ENCODE results near the gene EPB41L4B.
A peak's percentile ranks its signal among the peaks of the same experiment; 100 is the strongest.

EPB41L4B gene

DNA sequence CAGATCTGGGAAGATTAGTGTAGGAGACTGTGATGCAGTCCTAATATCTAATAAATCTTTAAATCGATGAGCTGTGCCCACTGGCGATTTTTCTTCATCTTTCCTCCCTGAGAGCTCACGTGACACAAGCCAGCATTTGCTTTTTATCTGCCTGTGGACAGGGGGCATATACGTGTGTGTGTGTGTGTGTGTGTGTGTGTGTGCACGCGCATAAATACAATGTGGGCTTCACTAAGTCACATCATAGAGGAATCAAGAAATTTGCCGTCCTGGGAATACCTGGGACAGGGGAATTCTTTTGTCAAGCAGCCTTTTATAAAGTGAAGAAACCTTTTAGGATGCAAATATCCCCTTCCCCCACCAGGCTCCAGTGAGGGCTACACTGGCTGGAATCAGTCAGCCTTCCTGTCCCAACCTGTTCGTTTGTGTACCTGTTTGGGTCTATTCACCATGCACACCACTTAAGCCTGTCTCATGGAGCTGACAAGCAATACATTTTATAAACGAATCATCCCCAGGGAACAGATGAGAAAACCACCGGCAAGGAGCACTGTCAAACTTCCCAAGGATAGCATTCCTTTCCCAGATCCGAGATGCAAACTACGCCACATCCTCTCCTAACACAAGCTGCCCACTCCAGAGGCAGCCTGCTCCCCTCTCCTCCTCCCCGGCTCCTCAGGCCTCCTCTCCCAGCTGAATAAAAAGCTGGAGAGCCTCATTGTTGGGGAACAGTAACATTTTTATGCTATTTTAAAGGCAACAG, 2.7 kb downstream of the EPB41L4B start:
- peaks cover 38% of the 10 kb centered on the region for H3K4me1 ChIP-seq (ENCODE audit: low read length)
- no peak overlapping the region for H2AFZ ChIP-seq (ENCODE audit: low read depth, low read length)
- peaks cover 45% of the 10 kb centered on the region for H4K20me1 ChIP-seq (ENCODE audit: insufficient read depth, low read length)
- H3K79me2 ChIP-seq (ENCODE audit: low read length) = peaks cover 64% of the 10 kb centered on the region
- no peaks in the 10 kb centered on the region for H3K36me3 ChIP-seq (replicated peaks; ENCODE audit: low read depth, low read length)
- H3K9me3 ChIP-seq (ENCODE audit: insufficient read depth, low read length) = no peaks in the 10 kb centered on the region
- H3K4me3 ChIP-seq (ENCODE audit: low read length) = no peak overlapping the region
- H3K27ac ChIP-seq (ENCODE audit: low read length) = no peak overlapping the region
- H3K4me2 ChIP-seq (ENCODE audit: low read length) = peak overlapping the region; percentile 96; the same call in 1 of the 2 replicates
- no peak overlapping the region for H3K9ac ChIP-seq (ENCODE audit: low read length)
- 0 out of 2 replicates have a peak, but pooled peaks cover 3% of the 10 kb centered on the region for H3K27me3 ChIP-seq (ENCODE audit: low read depth, low read length)
- no peak for TF ChIP-seq EZH2phosphoT487 (IDR thresholded peaks at IDR 0.05; ENCODE audit: low read depth)
- TF ChIP-seq, protein P1, sequence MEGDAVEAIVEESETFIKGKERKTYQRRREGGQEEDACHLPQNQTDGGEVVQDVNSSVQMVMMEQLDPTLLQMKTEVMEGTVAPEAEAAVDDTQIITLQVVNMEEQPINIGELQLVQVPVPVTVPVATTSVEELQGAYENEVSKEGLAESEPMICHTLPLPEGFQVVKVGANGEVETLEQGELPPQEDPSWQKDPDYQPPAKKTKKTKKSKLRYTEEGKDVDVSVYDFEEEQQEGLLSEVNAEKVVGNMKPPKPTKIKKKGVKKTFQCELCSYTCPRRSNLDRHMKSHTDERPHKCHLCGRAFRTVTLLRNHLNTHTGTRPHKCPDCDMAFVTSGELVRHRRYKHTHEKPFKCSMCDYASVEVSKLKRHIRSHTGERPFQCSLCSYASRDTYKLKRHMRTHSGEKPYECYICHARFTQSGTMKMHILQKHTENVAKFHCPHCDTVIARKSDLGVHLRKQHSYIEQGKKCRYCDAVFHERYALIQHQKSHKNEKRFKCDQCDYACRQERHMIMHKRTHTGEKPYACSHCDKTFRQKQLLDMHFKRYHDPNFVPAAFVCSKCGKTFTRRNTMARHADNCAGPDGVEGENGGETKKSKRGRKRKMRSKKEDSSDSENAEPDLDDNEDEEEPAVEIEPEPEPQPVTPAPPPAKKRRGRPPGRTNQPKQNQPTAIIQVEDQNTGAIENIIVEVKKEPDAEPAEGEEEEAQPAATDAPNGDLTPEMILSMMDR (IDR thresholded peaks at IDR 0.05; ENCODE audit: low read depth, low read length) = no peak

DNA sequence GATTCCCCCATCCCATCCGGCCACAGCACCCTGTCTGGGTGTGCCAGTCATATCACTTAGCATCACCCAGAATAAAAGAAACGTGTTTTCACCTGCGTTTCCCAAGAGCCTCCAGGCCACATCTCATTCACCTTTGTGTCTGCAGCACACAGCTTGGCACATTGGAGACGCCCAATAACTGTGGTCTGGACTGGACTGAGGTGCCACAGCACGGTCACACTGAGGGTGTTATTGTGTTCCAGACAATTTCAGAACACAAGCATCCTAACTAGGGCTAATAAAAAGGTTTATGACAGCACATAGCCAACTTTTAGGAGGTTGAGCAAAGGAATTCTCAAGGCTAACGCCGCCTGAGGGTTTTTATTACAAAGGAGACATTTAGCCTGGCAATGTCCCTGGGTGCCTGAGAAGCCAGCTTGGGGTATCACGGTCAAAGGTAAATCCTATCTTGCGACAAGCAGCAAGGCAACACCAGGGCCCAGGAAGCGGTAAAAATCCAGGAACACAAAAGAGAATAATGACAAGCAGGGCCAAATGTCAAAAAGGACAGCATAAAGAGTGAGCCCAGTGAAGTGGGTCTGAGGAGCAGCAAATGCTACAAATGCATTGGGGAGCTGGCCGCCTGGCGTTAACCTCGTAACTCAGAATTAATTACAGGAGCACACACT, 3.4 kb downstream of the EPB41L4B start:
- Histone ChIP-seq H2AFZ (ENCODE audit: low read depth, low read length) (no peak overlapping the region), H3K27ac (ENCODE audit: low read length) (no peak overlapping the region), H3K36me3 (replicated peaks; ENCODE audit: low read depth, low read length) (no peaks in the 10 kb centered on the region), H3K4me1 (ENCODE audit: low read length) (peaks cover 45% of the 10 kb centered on the region), H3K79me2 (ENCODE audit: low read length) (peaks cover 71% of the 10 kb centered on the region), H3K9ac (ENCODE audit: low read length) (no peak overlapping the region), H4K20me1 (ENCODE audit: insufficient read depth, low read length) (peaks cover 52% of the 10 kb centered on the region), H3K9me3 (ENCODE audit: insufficient read depth, low read length) (no peaks in the 10 kb centered on the region), H3K27me3 (ENCODE audit: low read depth, low read length) (0 out of 2 replicates have a peak, but pooled peaks cover 3% of the 10 kb centered on the region), H3K4me2 (ENCODE audit: low read length) (no peak overlapping the region), H3K4me3 (ENCODE audit: low read length) (no peak overlapping the region)
- TF ChIP-seq, protein P1 (IDR thresholded peaks at IDR 0.05; ENCODE audit: low read depth, low read length) = no peak
- no peak for TF ChIP-seq EZH2phosphoT487 (IDR thresholded peaks at IDR 0.05; ENCODE audit: low read depth)

DNA sequence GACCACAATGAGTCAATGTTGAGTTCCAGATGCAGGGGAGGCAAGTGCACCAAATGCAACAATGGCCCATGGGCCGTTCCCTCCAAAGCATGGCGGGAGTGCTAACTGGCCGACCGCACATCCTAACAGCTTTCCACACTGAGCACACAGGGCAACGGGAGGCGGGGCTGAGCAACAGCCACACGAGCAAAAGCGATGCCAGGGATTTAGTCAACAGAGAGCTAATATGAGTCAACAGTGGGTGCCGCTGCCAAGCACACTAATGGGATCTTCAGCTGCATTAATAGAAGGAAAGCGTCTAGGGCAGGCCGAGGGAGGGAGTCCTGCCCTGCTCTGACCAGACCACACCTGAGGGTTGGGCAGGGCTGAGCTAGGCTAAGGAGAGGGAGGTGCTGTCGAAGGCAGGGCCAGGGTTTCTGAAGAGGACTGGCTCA, 4.6 kb downstream of the EPB41L4B start:
- peaks cover 78% of the 10 kb centered on the region for H3K79me2 ChIP-seq (ENCODE audit: low read length)
- TF ChIP-seq EZH2phosphoT487 (IDR thresholded peaks at IDR 0.05; ENCODE audit: low read depth) = no peak
- TF ChIP-seq, protein P1 (IDR thresholded peaks at IDR 0.05; ENCODE audit: low read depth, low read length) = no peak
- H3K4me3 ChIP-seq (ENCODE audit: low read length) = no peak overlapping the region
- H3K9me3 ChIP-seq (ENCODE audit: insufficient read depth, low read length) = no peaks in the 10 kb centered on the region
- H2AFZ ChIP-seq (ENCODE audit: low read depth, low read length) = no peak overlapping the region
- H3K4me2 ChIP-seq (ENCODE audit: low read length) = no peak overlapping the region
- peaks cover 3% of the 10 kb centered on the region; the same call in 1 of the 2 replicates for H3K27me3 ChIP-seq (ENCODE audit: low read depth, low read length)
- H3K36me3 ChIP-seq (replicated peaks; ENCODE audit: low read depth, low read length) = no peaks in the 10 kb centered on the region
- no peak overlapping the region for H3K27ac ChIP-seq (ENCODE audit: low read length)
- peaks cover 53% of the 10 kb centered on the region for H3K4me1 ChIP-seq (ENCODE audit: low read length)
- H3K9ac ChIP-seq (ENCODE audit: low read length) = no peak overlapping the region
- H4K20me1 ChIP-seq (ENCODE audit: insufficient read depth, low read length) = peaks cover 65% of the 10 kb centered on the region
